Hematopoietic multipotent progenitor cell (in vitro differentiated cells): ENCODE data around the gene NCEH1. TPM values are rescaled to one million over a fixed set of nuclear protein-coding genes. Genes with fewer than 3 reads are reported as not detected.
"Not testable (repeated sequence)": the region's sequence is repeated elsewhere in the genome, so short reads cannot be mapped to it uniquely, and the experiment has no call there.

Experiments
- DNase-seq, 3 donors: peaks; one replicate each; pipeline ENCODE4 v3.0.0-alpha.2; 2011 to 2015; ENCODE audit warnings: low read depth in 2 of 3, low spot score in 2 of 3
- total RNA-seq: library from RNA; depleted of rRNA; stranded (reverse); fragments of >200 nt; gene quantifications from one replicate; pipeline ENCODE4 v1.2.3, GENCODE V29; 2012

NCEH1 gene
- 3.2 TPM for total RNA-seq

DNA sequence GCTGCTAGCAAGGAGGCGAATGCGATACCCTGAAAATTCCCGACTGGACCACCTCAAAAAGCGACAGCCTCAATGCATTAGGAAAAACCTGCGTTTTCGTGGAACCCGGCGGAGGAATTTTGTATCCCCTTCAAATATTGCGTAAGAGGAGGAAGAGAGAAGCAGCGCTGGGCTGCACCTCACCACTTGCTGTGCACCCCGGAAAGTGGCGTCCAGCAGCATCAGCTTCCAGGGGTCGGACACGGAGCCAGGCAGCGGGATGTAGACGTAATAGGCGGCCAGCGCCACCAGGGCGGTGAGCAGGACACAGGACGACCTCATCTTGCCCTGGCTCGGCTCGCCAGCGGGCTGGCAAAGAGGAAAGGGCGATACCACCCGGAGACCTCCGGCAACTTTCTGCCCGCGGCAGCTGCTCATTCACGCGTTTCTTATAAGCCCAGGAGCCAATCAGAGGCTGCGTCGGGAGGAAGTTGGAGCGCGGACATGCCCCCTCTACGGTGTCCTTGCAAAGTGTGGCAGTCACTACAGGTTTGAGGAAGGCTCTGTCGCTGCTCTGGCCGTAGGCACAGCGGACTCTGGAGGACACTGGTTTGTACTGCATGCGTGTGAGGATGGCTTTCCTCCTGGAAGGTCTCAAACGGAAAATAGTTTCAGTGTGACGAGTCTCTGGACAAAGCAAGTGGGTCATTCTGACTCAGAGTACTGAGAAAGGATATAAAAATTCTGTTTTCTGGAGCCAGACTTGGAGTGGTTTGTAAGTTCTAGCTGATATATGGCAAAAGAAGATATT lies at the start of gene NCEH1:
TSS of gene NCEH1 (minus strand) at position 404 of the 790 bp plus-strand sequence. CDS start at position 321, 83 bp downstream.
- DNase-seq: peak; percentile 39 to 96 (median 94)

DNA sequence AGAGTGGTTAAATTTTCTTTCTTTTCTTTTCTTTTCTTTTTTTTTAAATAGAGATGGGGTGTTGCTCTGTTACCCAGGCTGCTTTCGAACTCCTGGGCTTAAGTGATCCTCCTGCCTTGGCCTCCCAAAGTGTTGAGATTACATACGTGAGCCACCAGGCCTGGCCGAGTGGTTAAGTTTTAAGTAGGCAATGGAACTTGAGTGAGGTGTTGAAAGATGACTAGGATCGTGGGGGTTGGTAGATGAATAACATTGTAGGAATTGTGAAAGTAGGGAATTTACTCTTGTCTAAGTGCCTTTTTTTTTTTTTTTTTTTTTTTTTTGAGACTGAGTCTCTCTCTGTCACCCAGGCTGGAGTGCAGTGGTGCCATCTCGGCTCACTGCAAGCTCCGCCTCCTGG lies 49.5 kb upstream of the NCEH1 start:
- not testable (repeated sequence) for DNase-seq

DNA sequence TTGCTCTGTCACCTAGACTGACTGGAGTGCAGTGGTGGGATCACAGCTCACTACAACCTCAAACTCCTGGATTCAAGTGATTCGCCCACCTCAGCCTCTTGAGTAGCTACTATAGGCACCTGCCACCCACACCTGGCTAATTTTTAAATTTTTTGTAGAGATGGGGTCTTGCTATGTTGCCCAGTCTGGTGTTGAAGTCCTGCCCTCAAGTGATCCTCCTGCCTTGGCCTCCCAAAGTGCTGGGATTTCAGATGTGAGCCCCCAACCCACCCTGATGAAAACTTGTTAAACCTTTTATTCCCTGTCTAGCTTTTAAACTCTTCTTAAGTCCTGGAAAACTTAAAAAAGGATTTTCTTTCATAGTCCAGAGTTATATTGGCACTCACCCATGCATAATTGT lies 42.3 kb upstream of the NCEH1 start:
- DNase-seq: no peak

DNA sequence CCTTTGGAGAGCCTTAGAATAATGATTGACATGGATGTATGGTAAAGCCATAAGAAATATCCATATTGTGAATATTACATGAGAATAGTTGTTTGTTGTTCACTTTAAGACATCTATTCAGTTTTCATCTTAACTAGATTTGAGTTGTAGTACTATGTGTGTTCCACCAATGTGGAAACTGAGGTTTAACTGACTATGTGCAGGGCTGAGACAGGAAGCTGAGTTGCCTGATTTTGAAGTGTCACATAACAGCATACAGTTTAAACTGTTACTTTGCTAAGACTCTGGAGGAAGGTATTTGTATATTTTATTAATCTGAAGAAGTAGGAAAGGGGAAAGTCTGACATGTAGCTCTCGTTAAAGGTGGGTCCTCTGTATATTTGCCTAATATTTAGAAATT lies 41.8 kb upstream of the NCEH1 start:
- DNase-seq: no peak

DNA sequence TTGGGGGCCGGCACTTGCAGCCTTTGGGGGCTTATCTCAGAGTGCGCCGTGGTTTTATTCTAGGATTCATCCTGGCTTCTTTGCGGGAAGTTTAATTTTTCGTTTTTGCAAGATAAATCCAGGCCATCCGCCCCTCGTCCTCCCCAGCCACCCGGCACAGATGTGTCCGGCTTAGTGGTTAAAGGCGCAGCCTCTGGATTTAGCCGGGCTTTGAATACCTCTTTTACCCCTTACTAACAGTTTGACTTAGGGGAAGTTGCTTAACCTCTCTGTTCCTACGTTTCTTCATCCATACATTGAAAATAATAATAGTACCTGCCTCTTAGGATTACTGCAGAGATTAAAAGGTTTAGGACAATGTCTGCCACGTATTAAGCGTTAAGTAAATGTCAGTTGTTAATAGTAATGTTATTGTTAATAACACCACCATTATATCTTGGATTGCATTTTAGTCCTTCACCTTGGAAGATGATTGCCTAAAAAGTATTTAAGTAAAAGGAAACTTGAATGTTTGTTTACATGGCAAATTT lies 40.4 kb upstream of the NCEH1 start:
- DNase-seq: peak in 2 of 3 donors; percentile 46 to 62

DNA sequence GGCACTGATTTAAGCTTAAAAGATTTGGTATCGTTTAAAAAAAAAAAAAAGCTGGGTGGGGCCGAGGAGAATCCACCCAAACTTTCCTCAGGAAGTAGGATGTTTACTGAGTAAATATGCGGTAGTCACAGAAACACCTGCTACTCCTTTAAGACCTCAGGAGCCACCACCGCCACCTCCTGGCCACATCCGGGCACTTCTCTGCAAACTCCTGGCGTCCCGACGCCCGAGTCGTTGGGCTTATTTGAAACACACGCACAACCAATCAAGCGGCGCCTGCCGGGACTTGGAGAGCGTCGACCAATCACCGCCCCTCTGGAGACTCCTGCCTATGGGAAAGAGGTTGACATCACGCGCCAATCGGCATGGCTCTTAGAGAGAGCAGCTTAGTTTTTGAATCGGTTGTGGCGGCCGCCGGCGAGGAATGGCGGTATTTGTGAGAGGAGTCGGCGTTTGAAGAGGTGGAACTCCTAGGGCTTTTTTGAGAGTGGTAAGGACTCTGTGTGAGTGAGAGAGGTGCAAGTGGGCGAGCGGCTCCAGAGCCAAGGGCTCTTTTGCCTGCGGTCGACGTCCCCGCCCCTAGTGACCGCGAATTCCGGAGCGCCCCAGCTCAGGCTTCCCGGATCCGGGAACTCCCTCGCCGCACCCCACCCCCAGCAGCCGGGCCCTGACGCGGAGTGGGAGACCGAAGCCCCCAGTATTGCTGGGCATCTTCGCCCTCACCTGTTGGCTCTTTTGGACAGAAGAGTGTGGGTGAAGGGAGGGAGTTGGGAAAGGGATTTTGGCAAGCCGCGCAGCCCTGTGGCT lies 39.7 kb upstream of the NCEH1 start, which contains the start of gene ECT2:
TSS of gene ECT2 (plus strand) at position 359 of the 807 bp plus-strand sequence. CDS start 3,805 bp downstream, outside the sequence.
- DNase-seq: peak; percentile 95 to 100 (median 100)

DNA sequence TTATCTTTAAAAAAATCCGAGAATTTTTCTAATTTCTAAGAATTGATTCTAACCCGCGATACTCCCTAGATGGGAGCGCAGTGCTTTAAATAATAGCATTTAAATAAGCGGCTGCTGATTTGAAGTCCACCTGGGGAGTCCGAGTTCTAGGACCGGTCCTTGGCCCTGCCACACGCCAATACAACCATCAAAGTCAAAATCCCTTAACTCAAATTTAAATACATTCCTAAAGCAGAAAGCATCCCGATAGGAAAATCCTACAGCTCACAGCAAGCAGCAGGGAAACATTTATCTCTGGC lies 39.2 kb upstream of the NCEH1 start:
- no peak for DNase-seq

DNA sequence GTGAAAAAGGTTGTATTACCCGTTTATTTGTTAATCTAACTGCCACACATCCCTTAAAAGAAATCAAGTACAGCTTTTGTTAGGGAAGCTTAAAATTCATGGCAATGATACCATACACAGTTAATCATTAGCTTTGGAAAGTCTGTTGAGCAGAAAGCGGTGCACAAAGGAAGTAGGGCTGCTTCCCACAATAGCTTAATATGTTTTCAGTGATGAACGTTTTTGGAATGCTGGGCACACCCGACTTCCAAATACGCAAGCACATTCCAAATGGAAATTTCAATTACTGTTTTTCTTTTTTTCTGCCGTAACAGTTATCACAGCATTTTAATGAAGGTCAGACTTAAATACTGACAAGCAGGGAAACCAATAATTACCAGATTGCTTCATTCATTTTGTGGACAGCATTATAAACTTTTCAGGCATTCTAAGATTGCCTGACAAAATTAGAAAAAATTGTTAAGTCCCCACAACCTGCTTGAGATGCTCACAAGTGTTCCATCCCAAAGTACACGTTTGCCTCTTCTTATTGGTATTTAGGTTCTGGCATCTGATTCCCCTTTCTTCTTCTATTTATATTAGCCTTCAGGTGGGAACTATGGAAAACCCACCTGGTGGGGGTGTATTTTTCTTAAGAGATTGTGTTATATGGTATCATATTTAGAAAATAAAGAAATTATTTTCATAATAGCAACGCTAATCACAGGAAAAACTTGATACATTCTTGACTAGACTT lies 38.5 kb upstream of the NCEH1 start:
- DNase-seq: no peak

- DNase-seq: no peak
These were observed 35.6 kb upstream of the NCEH1 start for GRCh38 chr3:172746475-172746874.

DNA sequence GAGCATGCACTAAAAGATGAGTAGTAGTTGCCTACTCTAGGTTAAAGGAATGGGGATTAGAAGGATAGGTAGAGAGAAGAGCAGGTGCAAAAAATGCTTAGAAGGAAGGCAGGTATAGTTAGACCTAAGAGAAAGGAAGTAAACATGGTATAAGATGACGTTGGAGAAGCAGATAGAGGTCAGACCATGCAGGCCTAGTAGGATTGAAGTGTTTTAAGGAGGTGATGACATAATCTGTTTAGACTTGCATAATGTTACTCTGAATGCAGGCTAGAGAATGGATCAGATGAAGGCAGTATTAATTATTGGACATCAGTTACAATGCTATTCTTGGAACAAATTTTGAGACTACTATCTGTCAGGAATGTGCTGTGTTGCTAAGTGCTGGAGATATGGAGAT lies 28.6 kb upstream of the NCEH1 start:
- DNase-seq: no peak

DNA sequence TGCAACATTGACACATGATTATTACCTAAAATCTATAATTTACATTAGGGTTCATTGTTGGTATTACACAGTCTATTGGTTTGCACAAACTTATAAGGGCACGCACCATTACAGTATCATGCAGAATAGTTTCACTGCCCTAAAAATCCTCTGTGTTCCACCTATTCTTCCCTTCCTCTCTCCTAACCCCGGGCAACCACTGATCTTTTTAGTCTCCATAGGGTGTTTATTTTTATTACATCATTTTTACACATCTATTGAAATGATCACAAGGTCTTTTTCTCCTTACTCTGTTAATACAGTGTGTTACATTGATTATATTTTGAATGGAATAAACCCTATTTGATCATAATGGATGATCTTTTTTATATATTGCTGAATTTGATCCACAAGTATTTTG lies 24.1 kb upstream of the NCEH1 start:
- no peak for DNase-seq

GRCh38 chr3:172726380-172726779 lies 15.5 kb upstream of the NCEH1 start:
- no peak for DNase-seq

GRCh38 chr3:172722536-172723040 lies 11.7 kb upstream of the NCEH1 start:
- DNase-seq: not testable (repeated sequence)

DNA sequence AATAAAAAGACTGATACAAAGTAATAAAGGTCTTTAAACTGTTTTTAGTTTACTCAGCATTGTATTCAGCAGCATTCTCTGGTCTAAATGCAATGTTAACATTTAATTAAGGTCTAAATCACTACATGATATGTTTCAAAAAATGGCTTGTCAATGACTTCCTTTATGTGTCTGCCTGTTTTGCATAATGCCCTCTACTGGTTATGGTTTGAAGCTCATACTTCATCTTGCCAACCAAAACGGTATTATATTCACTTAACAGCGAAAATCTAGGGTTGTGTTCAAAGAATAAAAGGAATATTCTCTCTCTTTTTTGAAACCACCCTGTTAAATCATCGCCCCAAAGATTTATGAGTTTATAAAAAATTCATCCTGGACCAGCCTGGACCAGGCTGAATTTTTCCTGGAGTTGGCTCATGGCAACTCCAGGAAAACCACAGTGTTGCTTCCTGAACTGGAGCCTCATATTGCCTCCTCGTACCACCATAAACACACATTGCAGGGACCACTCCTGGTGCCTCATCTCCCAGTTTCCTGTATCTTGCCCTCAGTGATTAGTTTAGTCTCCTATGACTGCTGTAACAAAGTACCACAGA lies 6.7 kb upstream of the NCEH1 start:
- DNase-seq: peak in 1 of 3 donors; percentile 25

GRCh38 chr3:172716476-172716875 lies 5.6 kb upstream of the NCEH1 start:
- DNase-seq: peak in 2 of 3 donors; percentile 62 to 77

GRCh38 chr3:172713316-172713715 lies 2.4 kb upstream of the NCEH1 start:
- no peak for DNase-seq

- no peak for DNase-seq
These were observed 558 bp upstream of the NCEH1 start for GRCh38 chr3:172711454-172711795.

GRCh38 chr3:172709774-172710663 lies 848 bp downstream of the NCEH1 start:
- no peak for DNase-seq
